NT2/D1 (cell line): ENCODE results near the gene DBX2.

Experiments used
- DNase-seq: peaks from one replicate; pipeline ENCODE4 v3.0.0-alpha.2; 2011; ENCODE audit warnings: low read depth, low spot score
- H3K27me3 ChIP-seq: 2 replicates; pipeline ENCODE4 v1.6.0; 2011; ENCODE audit warnings: mild to moderate bottlenecking; ENCODE audit not compliant: insufficient read length, insufficient read depth
- H3K36me3 ChIP-seq: 2 replicates; pipeline ENCODE4 v1.6.1; 2011; ENCODE audit warnings: mild to moderate bottlenecking, low read length, mixed read lengths; ENCODE audit not compliant: insufficient read depth, insufficient read length
- H3K4me1 ChIP-seq: 2 replicates; pipeline ENCODE4 v1.5.1; 2011; ENCODE audit not compliant: insufficient read depth, insufficient read length
- H3K4me3 ChIP-seq: 2 replicates; pipeline ENCODE4 v1.5.1; 2011; ENCODE audit warnings: low read depth; ENCODE audit not compliant: insufficient read length
- H3K9ac ChIP-seq: 2 replicates; pipeline ENCODE4 v1.6.0; 2011; ENCODE audit warnings: low read depth; ENCODE audit not compliant: insufficient read length
- H3K9me3 ChIP-seq: 2 replicates; pipeline ENCODE4 v1.5.1; 2011; ENCODE audit warnings: mild to moderate bottlenecking, low read length; ENCODE audit not compliant: insufficient read depth
- SUZ12 ChIP-seq: IDR thresholded peaks from 2 replicates; pipeline ENCODE4 v1.6.1; 2011; ENCODE audit not compliant: insufficient read length, insufficient read depth; ENCODE audit errors: extremely low read depth
- YY1 ChIP-seq: IDR thresholded peaks from 2 replicates; pipeline ENCODE4 v1.6.1; 2011; ENCODE audit not compliant: insufficient read length, insufficient read depth
- ZNF274 ChIP-seq: IDR thresholded peaks from 2 replicates; pipeline ENCODE4 v1.6.1; 2011; ENCODE audit warnings: mild to moderate bottlenecking, low read depth, low read length

DBX2 gene

GRCh38 chr12:44968965-44969364 lies 81.9 kb downstream of the DBX2 start:
- no peaks in the 10 kb centered on the region for H3K27me3 ChIP-seq
- H3K36me3 ChIP-seq = no peaks in the 10 kb centered on the region
- no peak overlapping the region for H3K9ac ChIP-seq
- TF ChIP-seq YY1 (no peak), SUZ12 (no peak), ZNF274 (no peak)
- no peak overlapping the region for H3K4me3 ChIP-seq
- H3K4me1 ChIP-seq = no peaks in the 10 kb centered on the region
- DNase-seq = no peak
- no peaks in the 10 kb centered on the region for H3K9me3 ChIP-seq
